GM12878 (cell line): ENCODE results near the gene PEX1. TPM values are rescaled to one million over a fixed set of nuclear protein-coding genes. Genes with fewer than 3 reads are reported as not detected.

Experiments
- ATAC-seq: fragments of 200-7000 bp; cut with Tn5 transposase; 3 replicates; pipeline ENCODE4 v1.9.1; 2020; ENCODE audit warnings: mild to moderate bottlenecking, moderate library complexity
- BruUV-seq: library from RNA; stranded (reverse); fragments of 400-500 nt; replicated peaks from 2 replicates; lab custom pipeline; 2021; lab: Mats Ljungman, UMichigan
- CTCF ChIA-PET: fragments of 300-600 bp; sonication (Branson Sonifier 250); formaldehyde crosslinking; extraction: SDS; loops from one replicate; lab custom pipeline; 2021; ENCODE audit warnings: inconsistent platforms; lab: Yijun Ruan, JAX
- POLR2A ChIA-PET: fragments of 350-600 bp; formaldehyde crosslinking; extraction: SDS; loops from one replicate; lab custom pipeline; 2021; ENCODE audit warnings: inconsistent platforms; lab: Charles Lee
- RAD21 ChIA-PET: fragments of 300-600 bp; sonication (Branson Sonifier 250); formaldehyde crosslinking; loops from one replicate; lab custom pipeline; 2023; ENCODE audit warnings: antibody characterized with exemption; ENCODE audit not compliant: unreplicated experiment; lab: Charles Lee
- SMC1A ChIA-PET: fragments of 300-600 bp; sonication (Branson Sonifier 250); formaldehyde crosslinking; loops from one replicate; lab custom pipeline; 2023; ENCODE audit not compliant: unreplicated experiment, uncharacterized antibody; lab: Charles Lee
- DNase-seq: peaks from one replicate; pipeline ENCODE4 v3.0.0-alpha.2; 2011; ENCODE audit warnings: low read depth, low spot score
- FAIRE-seq: peaks from 3 replicates; lab custom pipeline; 2011; peaks lifted over from hg19 to GRCh38; lab: Jason Lieb, UNC
- H2AFZ ChIP-seq: 2 replicates; pipeline ENCODE4 v1.6.0; 2011; ENCODE audit warnings: low read depth, low read length, control low read depth; ENCODE audit not compliant: control insufficient read depth
- H3K27ac ChIP-seq: 2 replicates; pipeline ENCODE4 v1.5.1; 2011; ENCODE audit warnings: control low read depth; ENCODE audit not compliant: control insufficient read depth, insufficient read depth
- H3K27me3 ChIP-seq, 2 experiments: replicated peaks in 1 of 2; 2 replicates each; pipeline versions ENCODE4 v1.6.0 to v1.6.1; 2011; ENCODE audit warnings: low read length in 1 of 2; ENCODE audit not compliant: control insufficient read depth in 2 of 2, insufficient read depth in 2 of 2
- H3K36me3 ChIP-seq, 2 experiments: 2 replicates each; pipeline ENCODE4 v1.5.1; 2011; ENCODE audit warnings: low read length in 1 of 2; ENCODE audit not compliant: control insufficient read depth in 2 of 2, insufficient read depth in 2 of 2
- H3K4me1 ChIP-seq: 2 replicates; pipeline ENCODE4 v1.6.1; 2011; ENCODE audit warnings: mild to moderate bottlenecking, low read length, moderate library complexity, mixed read lengths; ENCODE audit not compliant: control insufficient read depth, insufficient read depth
- H3K4me2 ChIP-seq: 2 replicates; pipeline ENCODE4 v1.6.0; 2011; ENCODE audit warnings: control low read depth; ENCODE audit not compliant: control insufficient read depth, insufficient read depth
- H3K4me3 ChIP-seq: fragments of 200-600 bp; sonication (generic); 2 replicates; pipeline ENCODE4 v1.5.1; 2016
- H3K79me2 ChIP-seq: 2 replicates; pipeline ENCODE4 v1.6.0; 2011; ENCODE audit warnings: low read length; ENCODE audit not compliant: control insufficient read depth, insufficient read depth
- H3K9ac ChIP-seq: 2 replicates; pipeline ENCODE4 v1.8.0; 2011; ENCODE audit warnings: low read length, control low read depth, mixed read lengths; ENCODE audit not compliant: control insufficient read depth, insufficient read depth
- H3K9me3 ChIP-seq: replicated peaks from 3 replicates; pipeline ENCODE4 v1.5.1; 2011; ENCODE audit warnings: mild to moderate bottlenecking, low read length; ENCODE audit not compliant: control insufficient read depth, insufficient read depth
- H4K20me1 ChIP-seq: 2 replicates; pipeline ENCODE4 v1.6.0; 2011; ENCODE audit not compliant: control insufficient read depth, insufficient read depth
- CHD2 ChIP-seq: IDR thresholded peaks from 2 replicates; pipeline ENCODE4 v1.6.1; 2011; ENCODE audit warnings: low read depth, low read length, improper control_type of control experiment, borderline replicate concordance
- JUNB ChIP-seq: IDR thresholded peaks from 2 replicates; pipeline ENCODE4 v1.6.1; 2016; ENCODE audit warnings: antibody characterized with exemption, mild to moderate bottlenecking
- KAT2A ChIP-seq: conservative IDR thresholded peaks from 2 replicates; pipeline ENCODE4 v1.6.1; 2011; ENCODE audit warnings: low read depth, low read length; ENCODE audit not compliant: control insufficient read depth
- NFYA ChIP-seq: IDR thresholded peaks from 2 replicates; pipeline ENCODE4 v1.6.1; 2011; ENCODE audit warnings: low read depth, mild to moderate bottlenecking, low read length, improper control_type of control experiment, borderline replicate concordance
- RELA ChIP-seq: fragments of 450-650 bp; IDR thresholded peaks from 2 replicates; pipeline ENCODE4 v1.8.0; 2014; ENCODE audit warnings: borderline replicate concordance; ENCODE audit not compliant: partially characterized antibody
- SMC3 ChIP-seq: IDR thresholded peaks from 2 replicates; pipeline ENCODE4 v1.6.1; 2011; ENCODE audit warnings: low read length, improper control_type of control experiment, borderline replicate concordance
- STAT1 ChIP-seq: fragments of 450-650 bp; conservative IDR thresholded peaks from 2 replicates; pipeline ENCODE4 v1.6.1; 2014; ENCODE audit warnings: antibody characterized with exemption, mild to moderate bottlenecking
- SUPT20H ChIP-seq: IDR thresholded peaks from 2 replicates; pipeline ENCODE4 v1.6.1; 2011; ENCODE audit warnings: low read depth, mild to moderate bottlenecking, low read length, moderate library complexity, borderline replicate concordance; ENCODE audit not compliant: control insufficient read depth
- WGBS: methylation state at CpG from one replicate; pipeline ENCODE4 v1.1.6; 2016; ENCODE audit warnings: low lambda C conversion rate; ENCODE audit not compliant: insufficient replicate concordance, insufficient coverage; ENCODE audit errors: missing lambda C conversion rate; 5-methylcytosine and 5-hydroxymethylcytosine counted together
- in situ Hi-C: fragments of 300-500 bp; cut with MboI; formaldehyde crosslinking; loops from 9 replicates; pipeline ENCODE4 v1.14.3; 2018; ENCODE audit warnings: mixed read lengths
- intact Hi-C: fragments of 100-400 bp; cut with micrococcal nuclease; formaldehyde crosslinking; loops from one replicate; pipeline ENCODE4 v1.14.2; 2022; ENCODE audit not compliant: unreplicated experiment
- polyA plus RNA-seq, 11 experiments: library from polyadenylated mRNA; depleted of rRNA in 4 of 11; unstranded in 6 of 11; stranded (reverse) in 5 of 11; fragments of >200 nt; fragmentation: Nextera tagmentation in 4 of 11; fragmentation: Illumina TruSeq in 1 of 11; extraction: Ambion mirVana in 4 of 11; extraction: Trizol in 1 of 11; gene quantifications; 1 replicate in 1 of 11; 2 replicates in 10 of 11; pipeline versions ENCODE4 v1.2.1 to v1.2.3, GENCODE V29; 2011 to 2016; ENCODE audit warnings: inconsistent platforms in 2 of 11, missing spikeins in 2 of 11, low read depth in 1 of 11
- total RNA-seq, 4 experiments: library from RNA; depleted of rRNA in 3 of 4; stranded (reverse); fragments of >200 nt in 3 of 4; fragmentation: Illumina TruSeq in 1 of 4; extraction: Trizol in 1 of 4; gene quantifications; 2 replicates each; pipeline versions ENCODE4 v1.2.1 to v1.2.3, GENCODE V29; 2013 to 2021
- TF ChIP-seq, protein P1 (sequence below): IDR thresholded peaks from 2 replicates; pipeline ENCODE4 v1.6.1; 2012; ENCODE audit warnings: low read depth, low read length, improper control_type of control experiment
- TF ChIP-seq, protein P2 (sequence below), 3 experiments: IDR thresholded peaks in 2 of 3; conservative IDR thresholded peaks in 1 of 3; 2 replicates each; pipeline ENCODE4 v1.5.1; 2011; ENCODE audit warnings: low read depth in 3 of 3, low read length in 3 of 3, mild to moderate bottlenecking in 3 of 3, control low read depth in 2 of 3, moderate library complexity in 2 of 3, inconsistent platforms in 1 of 3, mixed read lengths in 1 of 3; ENCODE audit not compliant: control insufficient read depth in 2 of 3, insufficient read depth in 1 of 3; ENCODE audit errors: extremely low read depth in 1 of 3

The PEX1 gene
- total and polyA plus RNA-seq, 10 of the 15 experiments (the other 5 are each of a cell fraction or from before 2014, with no cell fraction given): 6.7 to 22.9 (median 15.4) TPM

GRCh38 chr7:92461027-92462003 is 67.0 kb downstream of the PEX1 start (continued):
- TF ChIP-seq NFYA: no peak
- TF ChIP-seq SUPT20H: no peak
- TF ChIP-seq, protein P1, sequence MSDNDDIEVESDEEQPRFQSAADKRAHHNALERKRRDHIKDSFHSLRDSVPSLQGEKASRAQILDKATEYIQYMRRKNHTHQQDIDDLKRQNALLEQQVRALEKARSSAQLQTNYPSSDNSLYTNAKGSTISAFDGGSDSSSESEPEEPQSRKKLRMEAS: no peak
- peak; percentile 43; the same call in 1 of the 2 replicates for TF ChIP-seq SMC3
- TF ChIP-seq, protein P2, sequence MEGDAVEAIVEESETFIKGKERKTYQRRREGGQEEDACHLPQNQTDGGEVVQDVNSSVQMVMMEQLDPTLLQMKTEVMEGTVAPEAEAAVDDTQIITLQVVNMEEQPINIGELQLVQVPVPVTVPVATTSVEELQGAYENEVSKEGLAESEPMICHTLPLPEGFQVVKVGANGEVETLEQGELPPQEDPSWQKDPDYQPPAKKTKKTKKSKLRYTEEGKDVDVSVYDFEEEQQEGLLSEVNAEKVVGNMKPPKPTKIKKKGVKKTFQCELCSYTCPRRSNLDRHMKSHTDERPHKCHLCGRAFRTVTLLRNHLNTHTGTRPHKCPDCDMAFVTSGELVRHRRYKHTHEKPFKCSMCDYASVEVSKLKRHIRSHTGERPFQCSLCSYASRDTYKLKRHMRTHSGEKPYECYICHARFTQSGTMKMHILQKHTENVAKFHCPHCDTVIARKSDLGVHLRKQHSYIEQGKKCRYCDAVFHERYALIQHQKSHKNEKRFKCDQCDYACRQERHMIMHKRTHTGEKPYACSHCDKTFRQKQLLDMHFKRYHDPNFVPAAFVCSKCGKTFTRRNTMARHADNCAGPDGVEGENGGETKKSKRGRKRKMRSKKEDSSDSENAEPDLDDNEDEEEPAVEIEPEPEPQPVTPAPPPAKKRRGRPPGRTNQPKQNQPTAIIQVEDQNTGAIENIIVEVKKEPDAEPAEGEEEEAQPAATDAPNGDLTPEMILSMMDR (IDR thresholded peaks at IDR 0.05 in 2 of 3, conservative IDR thresholded peaks at IDR 0.05 in 1 of 3; ENCODE audit: control insufficient read depth in 2 of 3, extremely low read depth in 1 of 3, insufficient read depth in 1 of 3, low read depth in 3 of 3, low read length in 3 of 3): peak; percentile 67 to 78 (median 69)
- TF ChIP-seq, all 136 proteins: peak for 4

DNA sequence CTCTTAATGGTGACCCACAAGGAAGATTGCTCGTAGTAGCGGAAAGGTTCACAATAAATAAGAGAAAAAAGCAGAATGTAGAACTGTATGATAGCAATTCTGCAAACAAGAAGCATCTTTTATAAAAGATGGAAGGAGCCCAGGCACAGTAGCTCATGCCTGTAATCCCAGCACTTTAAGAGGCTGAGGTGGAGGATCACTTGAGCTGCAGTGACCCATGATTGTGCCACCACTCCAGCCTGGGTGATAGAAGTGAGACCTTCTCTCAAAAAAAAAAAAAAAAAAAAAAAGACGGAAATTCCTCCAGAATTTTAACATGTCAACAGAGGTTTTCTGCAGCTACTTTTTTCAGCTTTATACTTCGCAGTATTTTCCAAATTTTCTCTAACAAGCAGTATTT is 67.8 kb downstream of the PEX1 start:
- Histone ChIP-seq H3K79me2 (no peaks in the 10 kb centered on the region), H3K4me2 (no peak overlapping the region), H3K27ac (no peak overlapping the region), H3K4me3 (no peak overlapping the region), H3K4me1 (no peaks in the 10 kb centered on the region), H2AFZ (no peak overlapping the region), H4K20me1 (no peaks in the 10 kb centered on the region), H3K27me3 (no peaks in the 10 kb centered on the region), H3K9ac (no peak overlapping the region), H3K36me3 (peaks cover 0 to 8% of the 10 kb centered on the region in 2 experiments; a peak in 1 of 4 replicates), H3K9me3 (no peaks in the 10 kb centered on the region)
- ChIA-PET RAD21 (interaction anchor here (0.7 to 1.7 kb wide), 3 partner anchors 12 to 142 kb away, joined by 3 to 8 read pairs (median 4); partner anchors contain the start of gene GATAD1), POLR2A (interaction anchor here (0.7 kb wide), 1 partner anchor 586 kb away, joined by 5 read pairs; no protein-coding TSS in a partner anchor), SMC1A (interaction anchor here (1.1 to 1.2 kb wide), 2 partner anchors 13 to 281 kb away, joined by 3 to 4 read pairs; partner anchors contain the start of gene LRRD1), CTCF (interaction anchor here (1.0 to 3.8 kb wide), 21 partner anchors 10 to 621 kb away, joined by 3 to 37 read pairs (median 4); partner anchors contain the start of genes ERVW-1, GATAD1, LRRD1 and RBM48)
- intact Hi-C loops: loop anchor here (10.0 kb wide), 1 partner anchor 594 kb away; no protein-coding TSS in a partner anchor
- FAIRE-seq (no peak), DNase-seq (no peak), ATAC-seq (no peak)
- BruUV-seq: no TSS peak
- TF ChIP-seq KAT2A: no peak
- TF ChIP-seq JUNB: no peak
- TF ChIP-seq NFYA: no peak
- no peak for TF ChIP-seq RELA
- TF ChIP-seq CHD2: no peak
- no peak for TF ChIP-seq STAT1
- WGBS: 100% methylated on average over 4 of the region's 4 CpGs
- in situ Hi-C loops: no loop called here
